ENCODE results near the gene CXCL17.

Gene CXCL17

DNA sequence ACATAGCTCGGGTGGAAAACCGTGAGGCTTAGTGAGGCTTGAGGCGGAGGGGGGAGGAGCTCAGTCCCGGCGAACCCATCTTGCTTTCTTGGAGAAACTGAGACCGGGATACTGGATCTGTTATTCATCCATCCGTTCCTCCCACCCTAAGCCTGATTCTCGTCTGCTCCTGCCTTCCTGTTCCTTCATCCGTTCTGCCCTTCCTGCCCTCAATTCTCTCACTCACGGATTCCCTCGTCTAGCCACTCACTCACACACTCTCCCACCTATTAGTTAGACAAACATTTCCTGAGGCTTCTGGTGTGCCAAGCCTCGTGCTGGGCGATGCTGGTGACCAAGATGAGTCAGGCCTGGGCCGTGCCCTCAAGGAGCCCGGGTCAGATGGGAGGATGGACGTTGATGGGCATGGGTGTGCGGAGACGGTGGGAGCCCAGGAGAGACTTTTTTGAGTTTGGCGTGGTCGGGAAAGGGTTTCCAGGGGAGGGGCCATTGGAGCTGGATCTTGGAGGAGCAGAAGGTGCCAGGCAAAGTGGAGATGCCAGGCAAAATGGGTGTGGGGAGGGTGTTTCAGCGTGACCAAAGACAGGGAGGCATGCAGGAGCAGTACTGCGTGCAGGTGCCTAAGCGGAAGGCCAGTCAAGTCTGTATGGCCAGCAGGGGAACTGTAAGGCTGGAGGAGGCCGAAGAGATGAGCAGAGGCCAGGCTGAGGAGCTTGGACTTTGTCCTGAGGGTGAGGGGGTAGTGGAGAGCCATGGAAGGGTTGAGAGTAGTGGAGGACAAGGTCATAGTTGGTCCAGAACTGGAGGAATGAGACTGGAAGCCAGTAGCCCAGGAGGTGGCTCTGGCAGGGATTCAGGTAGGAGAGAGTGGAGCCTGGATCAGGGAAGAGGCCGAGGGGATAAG lies 45.2 kb downstream of the CXCL17 start:
- DNase-seq: peak; percentile 6

DNA sequence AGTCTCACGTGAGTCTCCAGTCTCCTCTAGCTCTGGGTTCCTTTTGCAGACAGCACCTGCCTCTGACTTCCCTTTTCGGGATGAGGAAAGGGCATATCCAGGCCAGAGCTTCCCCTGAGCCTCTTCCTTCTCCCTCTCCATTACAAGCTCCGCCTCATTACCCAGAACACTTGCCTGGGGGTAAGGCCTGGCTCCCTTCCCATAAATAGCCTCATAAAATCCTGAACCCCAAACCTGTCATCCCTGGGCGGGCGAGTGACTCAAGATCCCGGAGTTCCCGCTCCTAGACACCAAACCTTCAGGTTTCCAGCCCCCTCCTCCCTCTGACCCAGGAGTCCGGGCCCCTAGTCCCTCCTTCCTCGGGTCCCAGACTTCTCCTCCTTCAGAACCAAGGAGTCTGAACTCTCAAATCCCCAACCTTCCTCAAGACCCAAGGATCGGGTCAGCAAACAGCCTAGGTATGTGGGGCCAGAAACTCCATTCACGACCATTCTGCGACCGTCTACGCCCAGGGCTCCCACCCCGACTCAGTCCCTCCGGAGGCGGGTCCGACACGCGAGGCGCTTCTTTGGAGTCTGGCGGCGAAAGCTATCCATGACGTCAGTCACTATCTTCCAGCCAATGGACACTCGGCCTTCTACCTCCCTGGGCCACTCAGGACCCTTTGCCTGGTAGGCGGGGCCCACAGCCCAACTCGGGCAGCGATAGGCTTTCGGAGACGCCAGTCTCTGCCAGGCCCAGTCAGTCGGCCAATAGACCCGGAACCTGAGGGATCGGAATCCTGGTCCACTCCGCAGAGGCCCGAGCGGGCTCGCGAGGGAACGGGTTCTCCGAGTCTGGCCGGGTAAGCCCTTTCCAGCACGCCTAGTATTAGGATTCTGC lies 46.1 kb downstream of the CXCL17 start:
- DNase-seq: peak; percentile 94

DNA sequence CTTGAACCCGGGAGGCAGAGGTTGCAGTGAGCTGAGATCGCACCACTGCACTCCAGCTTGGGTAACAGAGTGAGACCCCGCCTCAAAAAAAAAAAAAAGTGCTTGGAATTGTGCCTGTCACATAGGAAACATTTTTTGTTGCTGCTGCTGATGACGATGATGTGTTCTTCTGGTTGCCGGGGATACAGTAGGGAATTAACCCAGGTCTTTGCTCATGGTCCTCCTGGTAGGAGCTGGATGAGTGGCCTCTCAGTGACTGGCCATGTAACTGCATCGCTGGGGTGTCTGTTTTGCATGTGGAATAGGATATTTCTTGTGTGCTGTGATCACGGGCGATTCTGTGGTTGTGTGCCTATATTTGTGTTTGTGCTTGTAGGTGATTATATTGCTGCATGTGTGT lies 48.0 kb downstream of the CXCL17 start:
- DNase-seq: no peak

DNA sequence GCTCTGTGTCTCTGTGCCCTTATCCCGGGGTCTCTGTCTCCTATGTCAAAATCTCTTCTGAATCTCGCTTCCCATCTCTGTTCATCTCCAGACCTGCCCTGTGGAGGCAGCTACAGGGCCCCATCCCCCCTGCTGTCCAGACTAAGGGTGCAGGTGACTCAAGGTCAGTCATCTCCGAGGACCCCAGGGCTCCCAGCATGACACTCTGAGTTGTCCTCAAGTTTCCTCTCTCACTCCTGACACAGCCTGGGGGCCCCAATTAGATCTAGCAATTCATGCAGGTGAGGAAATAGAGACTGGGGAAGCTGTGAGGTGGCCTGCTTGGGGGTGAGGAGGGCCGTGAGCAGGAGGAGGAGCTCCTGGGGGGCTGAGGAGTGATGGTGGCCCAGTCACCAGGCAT lies 50.6 kb downstream of the CXCL17 start:
- DNase-seq: no peak

DNA sequence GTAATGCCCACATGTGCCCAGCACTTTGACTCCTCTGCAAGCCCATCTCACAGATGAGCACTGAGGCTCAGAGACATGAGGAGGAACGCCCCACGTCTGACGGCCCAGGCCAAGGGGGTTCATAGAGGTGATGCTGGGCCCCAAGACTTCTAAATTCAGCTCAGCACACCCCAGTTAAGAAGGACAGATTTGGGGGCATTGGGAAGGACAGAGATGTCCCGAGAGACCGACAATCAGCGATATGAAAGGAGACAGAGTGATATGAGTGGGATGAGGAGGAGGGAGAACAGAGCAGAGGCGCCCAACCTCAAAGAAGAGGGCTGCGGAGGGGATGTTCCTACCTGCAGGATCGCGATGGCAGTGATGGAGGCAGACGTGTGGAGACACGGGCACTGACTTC lies 52.8 kb downstream of the CXCL17 start, which contains the start of gene CNFN:
TSS of gene CNFN (minus strand) at position 399 of the 400 bp plus-strand sequence. CDS start 1,260 bp downstream, outside the sequence.
- DNase-seq: no peak

DNA sequence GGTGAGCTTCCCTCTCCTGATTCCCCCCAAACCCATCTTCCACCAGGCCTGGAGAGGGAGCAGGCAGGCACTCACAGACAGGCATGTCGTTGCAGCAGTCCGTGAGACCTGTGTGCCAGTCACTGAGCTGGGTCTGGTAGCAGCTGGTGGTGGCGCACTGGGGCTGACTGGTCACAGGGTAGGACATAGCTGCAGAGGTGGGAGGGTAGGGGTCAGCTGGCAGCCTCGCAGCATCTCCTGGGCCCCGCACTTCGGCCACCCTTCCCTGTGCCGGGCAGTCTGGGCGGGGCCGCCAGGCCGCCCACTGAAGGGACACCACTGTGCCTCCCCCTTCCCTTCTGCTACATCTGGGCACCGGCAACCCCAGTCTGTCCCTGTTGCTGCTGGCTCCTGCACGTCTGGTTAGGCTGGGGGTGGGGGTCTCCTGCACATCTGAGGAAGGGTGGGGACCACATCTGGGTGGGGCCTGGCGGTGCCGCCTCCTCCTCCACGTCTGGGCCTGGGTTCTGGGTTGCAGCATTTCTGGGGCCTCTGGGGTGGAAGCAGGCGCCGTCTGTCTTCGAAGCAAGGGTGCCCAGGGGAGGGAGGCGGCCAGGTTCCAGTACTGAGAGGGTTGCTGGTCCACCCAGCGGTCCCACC lies 53.8 kb downstream of the CXCL17 start:
- no peak for DNase-seq

DNA sequence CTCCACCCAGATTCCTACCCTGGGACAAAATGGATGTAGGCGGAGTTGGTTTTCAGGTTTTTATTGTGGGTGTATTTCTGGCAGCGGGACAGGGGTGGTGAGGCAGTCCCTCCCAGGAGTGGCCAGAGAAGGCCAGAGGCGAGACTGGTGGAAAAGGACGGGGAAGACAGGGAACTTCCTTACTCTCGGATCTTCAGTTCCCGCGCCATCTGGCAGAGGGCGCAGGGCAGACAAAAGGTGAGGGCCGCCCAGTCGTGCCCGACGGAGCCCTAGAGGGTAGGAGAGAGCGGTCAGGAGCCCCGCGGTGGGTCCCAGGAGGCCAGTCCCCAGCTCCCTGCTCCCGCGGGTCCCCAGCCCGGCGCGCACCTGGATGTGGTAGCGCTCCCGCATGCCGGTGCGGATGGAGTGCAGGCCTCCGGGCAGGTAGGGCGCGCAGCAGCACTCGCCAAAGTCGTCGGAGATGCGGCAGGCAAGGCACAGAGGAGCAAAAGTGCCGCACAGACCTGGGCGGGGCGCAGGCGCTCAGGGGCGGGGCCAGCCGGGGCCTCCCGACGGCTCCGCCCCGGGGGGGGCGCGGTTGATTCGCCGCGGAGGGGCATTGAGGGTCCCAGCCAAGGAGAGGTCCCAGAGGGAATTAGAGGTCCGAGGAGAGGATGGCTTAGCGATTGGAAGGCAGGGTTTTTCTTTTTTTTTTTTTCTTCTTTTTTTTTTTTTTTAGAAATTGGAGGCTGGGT lies 55.6 kb downstream of the CXCL17 start:
- DNase-seq: peak; percentile 78

DNA sequence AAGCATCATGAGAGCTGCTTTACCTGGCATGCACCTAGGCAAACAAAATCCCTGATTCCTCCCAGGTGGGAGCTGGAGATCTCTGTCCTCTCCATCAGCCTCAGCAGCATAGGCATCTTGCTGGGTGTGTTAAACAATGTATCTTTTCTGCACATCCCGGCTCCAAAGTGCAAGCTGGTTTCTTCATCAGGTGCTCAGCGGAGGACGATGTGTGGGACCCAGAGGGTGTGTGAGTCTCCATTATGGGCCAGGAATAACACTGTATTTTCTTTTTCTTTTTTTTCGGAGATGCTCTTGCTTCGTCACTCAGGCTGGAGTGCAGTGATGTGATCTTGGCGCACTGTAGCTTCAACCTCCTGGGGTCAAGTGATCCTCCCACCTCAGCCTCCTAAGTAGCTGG lies 62.6 kb downstream of the CXCL17 start:
- no peak for DNase-seq

Measured in CD4-positive, alpha-beta T cell treated with Interleukin-6 for 4 hours (primary cell).